IMR-90 (cell line): ENCODE results near the gene TARDBP. TPM values are rescaled to one million over a fixed set of nuclear protein-coding genes. Genes with fewer than 3 reads are reported as not detected.
"Not testable (repeated sequence)": the region's sequence is repeated elsewhere in the genome, so short reads cannot be mapped to it uniquely, and the experiment has no call there.

Experiments
- ATAC-seq: fragments of 200-7000 bp; cut with Tn5 transposase; 2 replicates; pipeline ENCODE4 v1.9.1; 2020; ENCODE audit warnings: low read depth, mild to moderate bottlenecking, moderate library complexity
- BruUV-seq: library from RNA; stranded (reverse); fragments of 400-500 nt; replicated peaks from 2 replicates; lab custom pipeline; 2021; lab: Mats Ljungman, UMichigan
- CTCF ChIA-PET: fragments of 300-600 bp; formaldehyde crosslinking; extraction: SDS; loops from one replicate; lab custom pipeline; 2021; ENCODE audit warnings: antibody characterized with exemption; lab: Yijun Ruan, JAX
- POLR2A ChIA-PET: fragments of 300-600 bp; sonication (Branson Sonifier 250); formaldehyde crosslinking; loops from one replicate; lab custom pipeline; 2022; ENCODE audit warnings: antibody characterized with exemption; ENCODE audit not compliant: unreplicated experiment; lab: Charles Lee
- DNase-seq: peaks from one replicate; pipeline ENCODE4 v3.0.0; 2013
- H2AFZ ChIP-seq: replicated peaks from 2 replicates; pipeline ENCODE3; 2013; ENCODE audit warnings: low read length, mild to moderate bottlenecking; ENCODE audit not compliant: poor library complexity
- H2AK5ac ChIP-seq: 2 replicates; pipeline ENCODE4 v1.6.1; 2013; ENCODE audit warnings: low read depth, low read length, inconsistent platforms
- H2AK9ac ChIP-seq: replicated peaks from 2 replicates; pipeline ENCODE3; 2013; ENCODE audit warnings: mild to moderate bottlenecking, low read depth, low read length, moderate library complexity; ENCODE audit not compliant: poor library complexity
- H2BK120ac ChIP-seq: 2 replicates; pipeline ENCODE4 v1.6.1; 2013; ENCODE audit warnings: low read depth, low read length, inconsistent platforms
- H2BK15ac ChIP-seq: 3 replicates; pipeline ENCODE4 v1.6.1; 2013; ENCODE audit warnings: low read depth, low read length, inconsistent platforms
- H2BK20ac ChIP-seq: 2 replicates; pipeline ENCODE4 v1.6.1; 2013; ENCODE audit warnings: low read depth, mild to moderate bottlenecking, inconsistent platforms, low read length, moderate library complexity
- H2BK5ac ChIP-seq: 2 replicates; pipeline ENCODE4 v1.6.1; 2013; ENCODE audit warnings: mild to moderate bottlenecking, low read depth, low read length, inconsistent platforms; ENCODE audit not compliant: poor library complexity, severe bottlenecking
- H3K14ac ChIP-seq: replicated peaks from 2 replicates; pipeline ENCODE4 v1.6.1; 2013; ENCODE audit warnings: low read depth, low read length, inconsistent platforms
- H3K18ac ChIP-seq: 2 replicates; pipeline ENCODE4 v1.6.1; 2013; ENCODE audit warnings: low read depth, low read length, control low read depth
- H3K23ac ChIP-seq: 2 replicates; pipeline ENCODE4 v1.6.1; 2013; ENCODE audit warnings: low read depth, low read length, inconsistent platforms
- H3K27ac ChIP-seq: 2 replicates; pipeline ENCODE4 v1.5.1; 2013; ENCODE audit warnings: mild to moderate bottlenecking, control low read depth, low read length; ENCODE audit not compliant: insufficient read depth
- H3K27me3 ChIP-seq: 2 replicates; pipeline ENCODE4 v1.6.1; 2013; ENCODE audit warnings: low read length; ENCODE audit not compliant: control insufficient read depth, insufficient read depth
- H3K36me3 ChIP-seq: 2 replicates; pipeline ENCODE4 v1.6.1; 2013; ENCODE audit warnings: low read length, mixed read lengths; ENCODE audit not compliant: control insufficient read depth, insufficient read depth
- H3K4ac ChIP-seq: 2 replicates; pipeline ENCODE4 v1.6.1; 2013; ENCODE audit warnings: low read depth, low read length, inconsistent platforms
- H3K4me1 ChIP-seq: 2 replicates; pipeline ENCODE4 v1.6.1; 2013; ENCODE audit warnings: low read length, mixed read lengths; ENCODE audit not compliant: control insufficient read depth, insufficient read depth
- H3K4me2 ChIP-seq: 2 replicates; pipeline ENCODE4 v1.6.1; 2013; ENCODE audit warnings: low read depth, mild to moderate bottlenecking, control low read depth, low read length, moderate library complexity
- H3K4me3 ChIP-seq: 2 replicates; pipeline ENCODE4 v1.5.1; 2013; ENCODE audit warnings: low read depth, mild to moderate bottlenecking, control low read depth, low read length, moderate library complexity; ENCODE audit not compliant: insufficient read depth
- H3K56ac ChIP-seq: 2 replicates; pipeline ENCODE4 v1.6.1; 2013; ENCODE audit warnings: low read length, inconsistent platforms; ENCODE audit not compliant: insufficient read depth; ENCODE audit errors: extremely low read depth
- H3K79me1 ChIP-seq, 2 experiments: 2 replicates each; pipeline ENCODE4 v1.6.1; 2013; ENCODE audit warnings: low read length in 2 of 2, inconsistent platforms in 1 of 2, low read depth in 1 of 2
- H3K9ac ChIP-seq: 2 replicates; pipeline ENCODE4 v1.6.1; 2013; ENCODE audit warnings: low read depth, low read length, control low read depth
- H3K9me1 ChIP-seq: 2 replicates; pipeline ENCODE4 v1.6.1; 2013; ENCODE audit warnings: low read length, inconsistent platforms; ENCODE audit not compliant: insufficient read depth
- H3K9me3 ChIP-seq: 2 replicates; pipeline ENCODE4 v1.6.1; 2013; ENCODE audit warnings: low read length; ENCODE audit not compliant: control insufficient read depth, insufficient read depth
- H4K20me1 ChIP-seq: 2 replicates; pipeline ENCODE4 v1.6.1; 2013; ENCODE audit warnings: low read length, inconsistent platforms; ENCODE audit not compliant: insufficient read depth
- H4K5ac ChIP-seq: 2 replicates; pipeline ENCODE4 v1.6.1; 2013; ENCODE audit warnings: mild to moderate bottlenecking, low read depth, low read length, control low read depth
- H4K8ac ChIP-seq, 2 experiments: 2 replicates each; pipeline ENCODE4 v1.6.1; 2013; ENCODE audit warnings: low read depth in 2 of 2, low read length in 2 of 2, control low read depth in 1 of 2, inconsistent platforms in 1 of 2
- H4K91ac ChIP-seq: 2 replicates; pipeline ENCODE4 v1.6.1; 2013; ENCODE audit warnings: low read depth, low read length, inconsistent platforms; ENCODE audit not compliant: insufficient read depth
- WGBS, 2 experiments: methylation state at CpG; one replicate each; pipeline versions ENCODE4 v1.1.5 to v1.1.7; 2013; ENCODE audit warnings: missing lambda C conversion rate in 2 of 2; ENCODE audit not compliant: insufficient read length in 1 of 2; ENCODE audit errors: extremely low coverage in 2 of 2; 5-methylcytosine and 5-hydroxymethylcytosine counted together
- dilution Hi-C: fragments of 300-500 bp; cut with HindIII; formaldehyde crosslinking; loops from one replicate; pipeline ENCODE4 v1.14.3; 2018; ENCODE audit warnings: low sequenced_read_pairs; ENCODE audit not compliant: unreplicated experiment
- in situ Hi-C: fragments of 300-500 bp; cut with MboI; formaldehyde crosslinking; loops from 3 replicates; pipeline ENCODE4 v1.14.3; 2019; ENCODE audit warnings: low sequenced_read_pairs, inconsistent platforms, mixed read lengths
- intact Hi-C: fragments of 100-400 bp; cut with micrococcal nuclease; formaldehyde crosslinking; loops from 2 replicates; pipeline ENCODE4 v1.10.0; 2022
- polyA plus RNA-seq, 3 experiments: library from polyadenylated mRNA; depleted of rRNA; stranded (reverse); fragments of >200 nt; gene quantifications; 2 replicates each; pipeline ENCODE4 v1.2.3, GENCODE V29; 2012; ENCODE audit warnings: low replicate concordance in 1 of 3
- total RNA-seq: library from RNA; depleted of rRNA; stranded (reverse); fragments of >200 nt; gene quantifications from 2 replicates; pipeline ENCODE4 v1.2.3, GENCODE V29; 2012

Gene TARDBP
- total and polyA plus RNA-seq, 2 of the 4 experiments (the other 2 are of a cell fraction) = 36.7 to 161 TPM

DNA sequence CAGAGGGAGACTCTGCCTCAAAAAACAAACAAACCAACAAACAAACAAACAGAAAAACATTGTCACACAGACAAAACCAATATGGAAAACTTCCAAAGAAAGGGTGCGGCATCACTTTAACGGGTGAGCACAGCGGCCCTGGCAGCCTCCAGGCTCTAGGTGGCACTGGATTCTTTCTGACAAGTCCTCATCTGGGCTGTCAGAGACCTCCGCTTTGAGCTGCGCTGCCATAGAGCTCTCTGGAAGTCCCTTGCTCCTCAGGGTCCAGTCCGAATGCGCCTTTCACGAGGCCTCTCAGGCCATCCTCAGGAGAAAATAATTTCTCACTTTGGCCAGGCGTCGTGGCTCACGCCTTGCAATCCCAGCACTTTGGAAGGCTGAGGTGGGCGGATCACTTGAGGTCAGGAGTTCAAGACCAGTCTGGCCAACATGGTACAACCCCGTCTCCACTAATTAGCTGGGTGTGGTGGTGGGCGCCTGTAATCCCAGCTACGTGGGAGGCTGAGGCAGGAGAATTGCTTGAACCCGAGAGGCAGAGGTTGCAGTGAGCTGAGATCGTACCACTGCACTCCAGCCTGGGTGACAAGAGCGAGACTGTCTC is 51.6 kb downstream of the TARDBP start:
- H3K4me2 ChIP-seq, H4K8ac ChIP-seq, H3K9me3 ChIP-seq, H4K91ac ChIP-seq, H2BK120ac ChIP-seq, H2BK20ac ChIP-seq, H3K14ac ChIP-seq, BruUV-seq, H4K20me1 ChIP-seq, H2AFZ ChIP-seq, H3K18ac ChIP-seq, H2AK5ac ChIP-seq, in situ Hi-C loops, CTCF ChIA-PET, H2BK15ac ChIP-seq, H2AK9ac ChIP-seq, ATAC-seq, H3K9me1 ChIP-seq, H3K4me1 ChIP-seq, dilution Hi-C loops, H4K5ac ChIP-seq, DNase-seq, H3K4me3 ChIP-seq, H3K9ac ChIP-seq, H3K23ac ChIP-seq, H3K27me3 ChIP-seq, H3K27ac ChIP-seq, H2BK5ac ChIP-seq, H3K56ac ChIP-seq, H3K4ac ChIP-seq: not testable (repeated sequence)
- POLR2A ChIA-PET = interaction anchor here (0.7 kb wide), 1 partner anchor 237 kb away, joined by 14 read pairs; no protein-coding TSS in a partner anchor
- WGBS, 2 experiments = 90% methylated on average over 8 of the region's 18 CpGs; no CpG with 5 or more reads in 1 of the 2 experiments
- intact Hi-C loops = loop anchor here (2.0 kb wide), 1 partner anchor 29 kb away; no protein-coding TSS in a partner anchor
- Histone ChIP-seq H3K36me3 (peaks cover 40% of the 10 kb centered on the region), H3K79me1 (peaks cover 24 to 27% of the 10 kb centered on the region in 2 experiments)
